GM12892 (cell line): Measurements from ENCODE around the gene CLEC4A.
"Not testable (repeated sequence)": the region's sequence is repeated elsewhere in the genome, so short reads cannot be mapped to it uniquely, and the experiment has no call there.

Experiments used
- DNase-seq: peaks from one replicate; pipeline ENCODE4 v3.0.0; 2011; ENCODE audit not compliant: insufficient read length
- FAIRE-seq: peaks from 2 replicates; lab custom pipeline; 2011; peaks lifted over from hg19 to GRCh38; lab: Jason Lieb, UNC
- POLR2A ChIP-seq: IDR thresholded peaks from 2 replicates; pipeline ENCODE4 v1.6.1; 2011; ENCODE audit warnings: low read depth, low read length, control low read depth
- POLR2AphosphoS5 ChIP-seq: IDR thresholded peaks from 2 replicates; pipeline ENCODE4 v1.6.1; 2011; ENCODE audit warnings: low read depth, low read length, control low read depth
- TAF1 ChIP-seq: IDR thresholded peaks from 2 replicates; pipeline ENCODE4 v1.6.1; 2011; ENCODE audit warnings: low read depth, mild to moderate bottlenecking, control low read depth, low read length, borderline replicate concordance

CLEC4A gene

DNA sequence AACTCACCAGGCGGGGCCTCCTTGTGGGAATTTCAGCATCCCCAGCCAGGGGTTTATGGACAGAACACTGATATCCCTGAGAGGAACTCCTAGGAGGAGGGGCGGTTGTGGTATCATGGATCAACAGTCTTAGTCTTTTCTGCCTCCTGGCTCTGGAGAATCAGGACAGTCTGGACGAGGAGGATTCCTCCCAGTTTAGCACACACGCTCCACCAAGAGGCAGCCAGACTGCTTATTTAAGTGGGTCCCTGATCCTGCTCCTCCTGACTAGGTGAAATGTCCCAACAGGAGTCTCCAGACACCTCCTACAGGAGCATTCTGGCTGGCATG, 23.0 kb downstream of the CLEC4A start:
- no peak for DNase-seq
- no peak for FAIRE-seq
- TF ChIP-seq TAF1: no peak

- DNase-seq (no peak), FAIRE-seq (no peak)
- TF ChIP-seq POLR2A: no peak
- no peak for TF ChIP-seq TAF1
- no peak for TF ChIP-seq POLR2AphosphoS5
Observed at GRCh38 chr12:8154526-8154925, 31.1 kb downstream of the CLEC4A start.

GRCh38 chr12:8156416-8156815, 33.0 kb downstream of the CLEC4A start:
- DNase-seq: no peak
- no peak for TF ChIP-seq POLR2A
- TF ChIP-seq POLR2AphosphoS5: no peak
- TF ChIP-seq TAF1: no peak
- no peak for FAIRE-seq

DNA sequence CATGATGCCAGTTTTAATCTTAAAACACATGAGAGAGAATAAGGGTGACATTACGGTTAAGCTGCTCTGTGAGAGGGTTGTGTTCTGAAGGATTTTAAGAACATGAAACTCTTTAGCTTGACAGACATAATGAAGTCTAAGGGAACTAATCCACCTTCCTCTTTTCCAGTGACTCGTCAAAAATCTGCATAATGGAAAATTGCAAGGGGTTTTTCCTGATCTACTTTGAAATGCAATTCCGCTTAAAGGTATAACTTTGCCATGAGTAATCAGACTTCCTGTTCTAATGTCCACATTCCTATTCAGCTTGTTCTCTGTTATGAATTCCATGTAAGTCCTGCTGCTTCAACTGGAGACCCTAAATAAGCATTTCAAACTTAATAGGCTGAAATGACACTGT, 33.4 kb downstream of the CLEC4A start, which contains the start of gene ZNF705A:
Gene ZNF705A, plus strand, starts transcription at position 171 of the 400 bp plus-strand sequence. CDS start 15,611 bp downstream, outside the sequence.
- no peak for DNase-seq
- no peak for TF ChIP-seq POLR2AphosphoS5
- no peak for TF ChIP-seq TAF1
- TF ChIP-seq POLR2A: no peak
- no peak for FAIRE-seq

- TF ChIP-seq POLR2A (no peak), TAF1 (no peak), POLR2AphosphoS5 (no peak)
- FAIRE-seq (no peak), DNase-seq (no peak)
Observed at GRCh38 chr12:8157484-8158198, 34.2 kb downstream of the CLEC4A start.

DNA sequence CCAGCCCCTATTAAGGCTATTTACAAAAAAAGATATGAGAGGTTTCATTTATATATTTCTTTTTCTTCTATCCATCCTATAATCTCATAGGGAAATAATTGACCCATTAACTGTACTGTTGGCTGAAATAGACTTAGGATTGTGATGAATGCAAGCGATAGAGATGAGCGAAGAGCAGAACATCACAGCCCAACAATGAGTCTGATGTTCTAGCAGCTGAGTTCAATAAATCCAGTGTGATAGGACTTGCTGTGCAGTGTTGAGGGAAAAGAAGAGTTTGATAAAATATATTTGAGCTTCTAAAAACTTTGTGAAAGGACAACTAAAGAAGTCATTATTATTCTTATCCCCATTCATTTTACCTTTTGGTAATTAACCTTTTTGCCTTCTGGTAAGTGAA, 49.5 kb downstream of the CLEC4A start:
- FAIRE-seq: not testable (repeated sequence)

DNA sequence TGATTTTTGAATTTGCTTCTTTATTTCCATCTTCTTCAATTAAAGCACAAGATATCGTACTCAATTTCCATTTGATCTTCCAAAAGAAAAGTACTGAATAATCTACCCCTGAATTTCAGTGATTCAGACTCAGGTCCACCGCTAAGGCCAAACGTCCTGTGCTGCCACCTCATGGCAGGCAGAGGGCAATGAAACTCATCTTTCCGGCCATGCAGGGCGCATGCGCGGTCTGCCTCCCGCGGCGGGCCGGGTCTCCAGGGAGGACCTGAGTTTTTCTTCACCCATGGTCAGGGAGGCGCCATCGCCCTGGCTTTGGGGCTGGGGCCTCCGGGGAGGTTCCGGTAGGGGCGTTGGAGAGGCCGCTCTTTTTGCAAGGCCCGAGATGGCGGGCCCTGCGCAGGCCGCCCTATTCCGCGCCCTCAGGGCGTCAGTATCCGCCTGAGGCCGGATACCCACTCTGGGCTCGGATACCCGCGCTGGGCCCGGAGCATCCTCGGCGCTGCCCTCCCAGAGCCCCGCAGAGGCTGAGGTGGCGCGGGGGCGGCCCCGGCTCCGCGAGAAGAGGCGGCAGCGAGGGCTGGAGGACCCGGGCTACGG, 56.7 kb downstream of the CLEC4A start:
- TF ChIP-seq POLR2A: peak; percentile 26; the same call in 1 of the 2 replicates
- DNase-seq: peak; percentile 38
- FAIRE-seq: not testable (repeated sequence)

More for the DNA sequence above, 49.5 kb downstream of the CLEC4A start:
- DNase-seq: not testable (repeated sequence)

- not testable (repeated sequence) for FAIRE-seq, DNase-seq
Observed at GRCh38 chr12:8181271-8181670, 57.9 kb downstream of the CLEC4A start.

- not testable (repeated sequence) for FAIRE-seq, DNase-seq
Observed at GRCh38 chr12:8182923-8183322, 59.5 kb downstream of the CLEC4A start.

GRCh38 chr12:8183346-8183745, 59.9 kb downstream of the CLEC4A start:
- not testable (repeated sequence) for FAIRE-seq, DNase-seq

DNA sequence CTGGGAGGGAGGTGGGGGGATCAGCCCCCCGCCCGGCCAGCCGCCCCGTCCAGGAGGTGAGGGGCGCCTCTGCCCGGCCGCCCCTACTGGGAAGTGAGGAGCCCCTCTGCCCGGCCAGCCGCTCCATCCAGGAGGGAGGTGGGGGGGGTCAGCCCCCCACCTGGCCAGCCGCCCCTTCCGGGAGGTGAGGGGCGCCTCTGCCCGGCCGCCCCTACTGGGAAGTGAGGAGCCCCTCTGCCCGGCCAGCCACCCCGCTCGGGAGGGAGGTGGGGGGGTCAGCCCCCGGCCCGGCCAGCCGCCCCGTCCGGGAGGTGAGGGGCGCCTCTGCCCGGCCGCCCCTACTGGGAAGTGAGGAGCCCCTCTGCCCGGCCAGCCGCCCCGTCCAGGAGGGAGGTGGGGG, 60.8 kb downstream of the CLEC4A start:
- not testable (repeated sequence) for FAIRE-seq, DNase-seq

DNA sequence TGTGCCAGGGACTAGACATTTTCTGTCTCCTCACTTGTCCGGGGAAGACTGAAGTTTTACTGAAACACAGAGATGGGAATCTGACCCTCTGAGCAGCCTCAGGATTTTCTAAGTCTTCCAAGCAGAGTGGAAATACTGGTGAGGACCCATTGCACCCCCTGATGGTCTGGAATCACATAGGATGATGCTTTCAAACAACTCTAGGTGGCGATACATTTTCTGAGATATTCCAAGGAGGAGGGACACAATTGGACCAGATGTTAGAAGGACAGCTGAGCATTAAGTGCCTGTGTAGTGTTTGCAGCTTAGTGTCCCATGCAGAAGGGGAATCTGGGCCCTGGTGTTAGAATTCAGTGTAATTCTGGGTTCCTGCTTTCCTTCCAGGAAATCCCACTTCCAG, 64.7 kb downstream of the CLEC4A start:
- DNase-seq, FAIRE-seq: not testable (repeated sequence)
